ENCODE measurements around the gene TTC9B.

TTC9B gene

DNA sequence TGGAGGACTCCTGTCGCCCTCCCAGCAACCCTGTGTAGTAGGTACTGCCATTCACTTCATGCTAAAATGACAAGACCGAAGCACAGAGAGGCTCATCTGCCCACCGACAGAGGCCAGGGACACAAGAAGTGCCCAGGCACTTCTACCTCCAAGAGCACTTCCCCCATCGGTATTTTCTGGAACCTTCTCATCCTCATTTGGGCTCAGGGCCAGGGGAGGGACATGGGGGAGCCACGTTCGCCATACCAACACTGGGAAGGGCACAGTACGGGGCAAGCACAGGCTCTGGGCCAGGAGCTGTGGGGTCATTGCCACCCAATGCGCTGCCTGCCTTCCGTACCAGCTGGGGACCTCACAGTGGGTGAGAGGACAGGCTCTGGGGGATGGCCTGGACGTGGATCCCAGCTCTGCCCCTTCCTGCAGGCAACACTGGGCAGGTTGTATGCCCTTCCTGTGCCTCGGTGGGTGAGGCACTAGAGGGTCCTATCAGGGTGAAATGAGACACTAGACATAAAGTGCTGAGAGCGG is 29.6 kb upstream of the TTC9B start:
- DNase-seq, result no peak

- DNase-seq, result no peak
These were observed 29.0 kb upstream of the TTC9B start for GRCh38 chr19:40247178-40247577.

DNA sequence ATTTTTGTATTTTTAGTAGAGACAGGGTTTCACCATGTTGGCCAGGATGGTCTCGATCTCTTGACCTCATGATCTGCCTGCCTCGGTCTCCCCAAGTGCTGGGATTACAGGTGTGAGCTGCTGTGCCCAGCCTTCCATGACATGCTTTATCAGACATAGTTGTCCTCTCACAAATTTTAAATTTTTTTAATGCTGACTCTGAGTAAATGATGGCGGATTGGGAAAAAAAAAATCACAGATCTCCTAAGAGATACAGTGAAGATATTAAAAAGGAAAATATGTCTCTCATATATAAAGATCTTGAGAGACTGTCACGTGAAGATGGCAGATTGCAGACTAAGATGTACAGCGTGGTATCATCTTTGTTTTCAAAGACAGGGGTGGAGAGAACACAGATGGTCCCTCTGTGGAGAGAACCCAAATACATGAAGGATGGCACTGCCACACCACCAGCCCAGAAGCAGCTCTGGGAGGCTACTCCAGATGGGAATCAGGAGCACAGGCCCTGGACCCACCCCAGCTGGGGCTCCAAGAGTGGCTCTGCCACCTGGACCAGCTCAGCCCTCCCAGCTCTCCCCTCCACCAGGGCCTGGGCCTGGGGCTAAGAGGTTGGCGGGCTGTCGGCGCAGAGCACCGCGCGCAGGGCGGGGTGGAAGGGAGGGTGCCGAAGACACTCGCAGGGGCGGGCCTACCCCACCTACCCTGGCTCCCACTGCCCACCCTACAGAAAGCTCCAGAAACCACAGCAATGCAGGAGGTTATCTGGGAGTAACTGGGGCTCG is 28.3 kb upstream of the TTC9B start:
- no peak for DNase-seq

GRCh38 chr19:40245506-40246128 is 27.4 kb upstream of the TTC9B start:
- DNase-seq, result no peak

- DNase-seq, result no peak
These were observed 26.6 kb upstream of the TTC9B start for GRCh38 chr19:40244579-40245317.

DNA sequence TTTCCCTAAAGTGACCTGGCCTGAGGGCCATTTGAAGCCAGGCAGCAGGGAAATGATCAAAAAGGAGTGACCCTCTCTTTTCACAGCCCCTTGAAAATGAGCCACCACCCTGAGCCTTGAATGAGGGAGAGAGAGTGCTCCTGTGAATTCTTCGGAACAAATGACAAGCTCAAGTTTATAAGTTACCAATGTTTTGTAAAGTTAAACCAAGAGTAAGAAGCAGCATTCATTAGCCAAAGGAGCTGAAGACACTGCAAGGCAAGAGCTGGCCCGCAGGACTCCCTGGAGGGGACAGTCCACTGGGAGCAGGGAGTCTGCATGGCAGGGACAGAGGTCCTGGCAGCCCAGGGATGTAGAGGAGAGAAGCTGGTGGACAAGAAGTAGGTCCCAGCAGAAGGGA is 25.0 kb upstream of the TTC9B start:
- no peak for DNase-seq

- DNase-seq, result no peak
These were observed 24.3 kb upstream of the TTC9B start for GRCh38 chr19:40242480-40242879.

DNA sequence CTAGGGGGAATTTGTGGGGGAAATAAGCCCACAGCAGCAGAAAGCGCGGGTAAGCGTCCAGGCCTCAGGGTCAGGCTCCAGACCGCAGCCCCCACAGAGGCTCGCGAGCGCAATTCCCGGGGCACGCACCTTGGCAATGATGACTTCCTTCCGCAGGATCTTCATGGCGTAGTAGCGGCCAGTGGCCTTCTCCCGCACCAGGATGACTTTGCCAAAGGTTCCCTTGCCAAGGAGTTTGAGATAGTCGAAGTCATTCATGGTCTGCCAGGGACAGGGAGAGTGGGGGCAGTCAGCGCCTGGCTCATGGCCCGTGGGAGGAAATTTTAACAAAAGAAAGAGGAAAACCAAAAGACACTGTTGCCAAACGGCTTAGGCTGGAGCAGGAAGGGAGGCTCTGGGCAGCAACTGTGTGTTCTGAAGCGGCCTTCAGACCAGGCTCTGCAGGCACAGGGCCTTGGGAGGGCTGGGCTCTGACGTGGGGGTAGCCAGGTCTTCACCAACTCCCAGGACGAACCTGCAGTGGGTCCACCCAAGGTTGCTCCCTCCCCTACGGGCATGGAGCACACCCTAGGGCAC is 23.7 kb upstream of the TTC9B start:
- no peak for DNase-seq

DNA sequence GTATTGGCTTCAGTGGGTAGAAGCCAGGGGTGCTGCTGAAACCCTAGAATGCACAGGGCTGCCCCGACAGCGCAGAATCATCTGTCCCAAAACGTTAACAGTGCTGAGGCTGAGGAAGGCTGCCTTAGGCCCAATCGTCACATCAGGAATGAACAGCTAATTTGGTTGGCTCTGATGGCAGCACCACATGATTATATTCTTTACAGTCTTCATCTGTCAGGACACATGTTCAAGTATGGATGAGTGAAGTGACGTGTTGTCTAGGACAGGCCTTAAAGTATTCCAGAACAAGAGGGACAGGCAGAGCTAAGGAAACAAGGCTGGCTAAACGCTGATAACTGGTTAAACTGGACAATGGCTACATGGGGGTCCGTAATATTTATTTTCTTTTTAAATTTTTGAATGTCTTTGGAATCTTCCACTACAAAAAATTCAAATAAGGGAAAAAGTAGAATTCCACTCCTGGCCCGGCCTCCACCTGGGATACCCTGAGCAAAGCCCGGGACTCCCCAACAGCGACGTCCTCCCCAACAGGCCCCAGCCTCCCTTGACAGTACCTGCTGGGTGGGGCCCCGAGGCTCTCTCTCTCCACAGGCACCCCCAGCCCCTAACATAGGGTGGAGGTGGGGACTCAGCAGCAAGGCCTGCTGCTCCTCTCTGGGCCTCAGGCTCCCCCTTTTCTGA is 23.1 kb upstream of the TTC9B start:
- DNase-seq, result no peak

- no peak for DNase-seq
These were observed 22.1 kb upstream of the TTC9B start for GRCh38 chr19:40240332-40240731.

GRCh38 chr19:40239415-40240226 is 21.4 kb upstream of the TTC9B start:
- no peak for DNase-seq

DNA sequence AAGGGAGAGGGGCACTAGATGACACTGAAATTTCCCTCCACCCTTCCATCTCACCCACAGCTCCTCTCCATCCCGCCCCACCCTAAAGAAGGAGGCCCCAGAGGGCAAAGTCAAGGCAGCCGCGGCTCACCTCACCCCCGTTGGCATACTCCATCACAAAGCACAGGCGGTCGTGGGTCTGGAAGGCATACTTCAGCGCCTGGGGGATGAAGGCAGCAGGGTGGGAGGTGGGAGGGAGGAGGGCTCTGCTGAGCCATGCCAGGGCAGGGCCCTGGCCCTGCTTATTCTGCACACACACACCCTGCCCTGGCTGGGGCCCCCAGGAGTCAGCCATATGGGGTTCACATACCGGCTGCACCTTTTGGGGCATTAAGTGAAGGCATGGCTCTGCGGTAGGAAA is 20.6 kb upstream of the TTC9B start:
- DNase-seq, result no peak

DNA sequence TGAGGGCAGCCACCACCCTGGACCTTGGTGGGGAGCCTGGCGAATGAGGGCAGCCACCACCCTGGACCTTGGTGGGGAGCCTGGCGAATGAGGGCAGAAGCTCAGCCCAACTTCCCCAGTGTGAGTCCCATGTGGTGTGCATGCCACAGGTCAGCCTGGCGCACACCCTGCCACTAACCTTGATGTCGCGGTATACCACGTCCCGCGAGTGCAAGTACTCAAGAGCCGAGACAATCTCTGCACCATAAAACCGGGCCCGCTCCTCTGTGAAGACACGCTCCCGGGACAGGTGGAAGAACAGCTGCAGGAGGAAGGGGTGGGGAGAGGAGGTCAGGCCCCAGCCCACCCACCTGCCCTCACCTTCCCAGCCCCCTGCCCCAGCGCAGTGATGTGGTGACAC is 19.6 kb upstream of the TTC9B start:
- no peak for DNase-seq

GRCh38 chr19:40236366-40236765 is 18.2 kb upstream of the TTC9B start:
- no peak for DNase-seq

GRCh38 chr19:40236026-40236355 is 17.8 kb upstream of the TTC9B start:
- DNase-seq, result no peak

DNA sequence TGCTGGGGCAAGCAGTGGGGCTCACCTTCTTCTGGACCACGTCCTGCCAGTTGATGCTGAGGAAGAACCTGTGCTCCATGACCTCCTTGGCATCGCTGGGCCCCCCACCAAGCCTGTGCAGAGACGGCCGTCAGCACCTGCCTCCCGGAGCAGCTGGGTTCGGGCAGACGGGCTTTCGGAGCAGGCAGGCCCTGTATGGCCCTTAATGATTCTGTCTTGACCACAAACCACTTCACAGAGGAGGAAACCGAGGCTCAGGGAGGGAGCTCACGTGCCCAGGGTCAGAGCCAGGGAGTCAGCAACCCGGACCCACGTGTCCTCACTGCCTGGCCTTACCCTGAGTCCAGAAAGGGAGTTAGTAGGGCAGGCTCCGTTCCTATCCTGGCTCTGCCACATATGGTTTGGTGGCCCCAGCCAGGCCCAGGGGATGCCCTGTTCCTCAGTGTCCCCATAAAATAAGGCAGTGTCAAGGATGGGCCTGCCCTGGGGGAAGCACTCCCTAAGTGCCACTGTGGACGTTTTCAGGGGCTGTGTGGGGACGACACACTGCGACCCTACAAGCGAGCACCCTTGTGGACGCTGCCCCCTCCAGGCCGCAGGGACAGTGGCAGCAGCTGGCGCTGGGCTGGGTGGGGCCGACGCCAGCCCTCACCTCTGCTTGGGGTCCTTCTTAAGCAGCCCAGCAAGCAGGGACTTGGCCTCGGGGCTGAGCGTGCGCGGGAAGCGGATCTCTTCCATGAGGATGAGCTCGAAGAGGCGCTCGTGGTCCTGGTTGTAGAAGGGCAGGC is 17.2 kb upstream of the TTC9B start:
- no peak for DNase-seq

- DNase-seq, result no peak
These were observed 16.4 kb upstream of the TTC9B start for GRCh38 chr19:40234429-40235237.

DNA sequence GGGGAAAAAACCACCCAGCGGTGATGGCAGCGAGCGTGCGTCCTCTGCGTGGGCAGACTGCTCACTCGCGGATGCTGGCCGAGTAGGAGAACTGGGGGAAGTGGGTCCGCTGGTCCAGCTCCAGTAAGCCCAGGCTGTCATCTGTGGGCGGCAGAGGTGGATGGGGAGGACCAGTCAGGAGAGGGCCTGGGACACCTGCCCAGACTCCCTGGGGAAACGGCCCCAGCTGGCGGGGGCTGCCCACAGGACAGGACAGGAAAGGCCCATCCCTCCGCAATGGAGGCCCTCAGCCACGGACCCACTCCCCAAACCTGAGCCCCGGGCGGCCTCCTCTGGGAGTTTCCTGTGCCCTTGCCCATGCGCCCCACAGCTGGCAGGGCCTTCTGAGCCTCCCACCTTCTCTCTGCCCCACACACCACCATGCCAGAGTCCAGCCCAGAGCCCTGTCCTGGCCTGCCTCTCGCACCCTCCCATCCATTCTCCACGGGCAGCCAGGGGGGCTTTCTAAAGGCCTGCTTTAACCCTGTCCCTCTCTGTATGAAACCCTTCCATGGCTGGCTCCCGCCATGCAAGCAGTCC is 15.7 kb upstream of the TTC9B start:
- DNase-seq, result no peak
